HepG2 (cell line): Measurements from ENCODE around the gene YIPF7. TPM values are rescaled to one million over a fixed set of nuclear protein-coding genes. Genes with fewer than 3 reads are reported as not detected.
A peak's percentile ranks its signal among the peaks of the same experiment; 100 is the strongest.

Experiments
- CREB1 ChIP-seq, 2 experiments: fragments of 450-650 bp in 1 of 2; IDR thresholded peaks; 2 replicates each; pipeline ENCODE4 v1.6.1; 2016 to 2017; ENCODE audit warnings: control low read depth in 1 of 2, mild to moderate bottlenecking in 1 of 2, missing compliant biosample characterization in 1 of 2, missing genetic modification characterization in 1 of 2
- HNRNPLL ChIP-seq: fragments of 200-400 bp; formaldehyde crosslinking; IDR thresholded peaks from 2 replicates; pipeline ENCODE4 v1.6.1; 2017; ENCODE audit warnings: mild to moderate bottlenecking, low read depth, low read length; ENCODE audit not compliant: poor library complexity, severe bottlenecking
- KDM1A ChIP-seq: IDR thresholded peaks from 2 replicates; pipeline ENCODE4 v1.6.1; 2016; ENCODE audit warnings: missing compliant biosample characterization
- KDM3A ChIP-seq: IDR thresholded peaks from 2 replicates; pipeline ENCODE4 v1.6.1; 2018; ENCODE audit warnings: low read depth, missing compliant biosample characterization
- MEF2D ChIP-seq: sonication (generic); formaldehyde crosslinking; IDR thresholded peaks from 2 replicates; pipeline ENCODE4 v1.5.1; 2020; ENCODE audit warnings: mild to moderate bottlenecking, missing genetic modification reagents
- PHB2 ChIP-seq: fragments of 450-650 bp; IDR thresholded peaks from 2 replicates; pipeline ENCODE4 v1.6.1; 2018; ENCODE audit not compliant: partially characterized antibody
- RARA ChIP-seq: IDR thresholded peaks from 2 replicates; pipeline ENCODE4 v1.6.1; 2016; ENCODE audit warnings: missing genetic modification reagents, missing compliant biosample characterization
- REPIN1 ChIP-seq: sonication (generic); formaldehyde crosslinking; IDR thresholded peaks from 2 replicates; pipeline ENCODE4 v1.8.0; 2022; ENCODE audit warnings: missing genetic modification reagents, low read depth, mild to moderate bottlenecking, borderline replicate concordance
- SOX5 ChIP-seq: IDR thresholded peaks from 2 replicates; pipeline ENCODE4 v1.6.1; 2016; ENCODE audit warnings: borderline replicate concordance
- ZBTB7A ChIP-seq: sonication (generic); formaldehyde crosslinking; IDR thresholded peaks from 2 replicates; pipeline ENCODE4 v1.8.0; 2022; ENCODE audit warnings: mild to moderate bottlenecking, missing genetic modification reagents
- ZNF205 ChIP-seq: IDR thresholded peaks from 2 replicates; pipeline ENCODE4 v1.6.1; 2018; ENCODE audit warnings: missing biosample characterization, missing genetic modification reagents
- ZNF329 ChIP-seq: sonication (generic); formaldehyde crosslinking; IDR thresholded peaks from 2 replicates; pipeline ENCODE4 v1.9.0; 2021; ENCODE audit warnings: low read depth, mild to moderate bottlenecking, missing genetic modification reagents
- ZNF678 ChIP-seq: sonication (generic); formaldehyde crosslinking; IDR thresholded peaks from 2 replicates; pipeline ENCODE4 v1.4.0; 2020; ENCODE audit warnings: mild to moderate bottlenecking, missing genetic modification reagents
- ZNF7 ChIP-seq: IDR thresholded peaks from 2 replicates; pipeline ENCODE4 v1.6.1; 2016; ENCODE audit warnings: missing biosample characterization, missing genetic modification reagents
- polyA plus RNA-seq, 8 experiments: library from polyadenylated mRNA; depleted of rRNA in 3 of 8; stranded (reverse) in 7 of 8; unstranded in 1 of 8; fragments of >200 nt; fragmentation: Illumina TruSeq in 4 of 8; extraction: Trizol in 4 of 8; gene quantifications; 2 replicates each; pipeline versions ENCODE4 v1.2.1 to v1.2.3, GENCODE V29; 2011 to 2016; ENCODE audit warnings: low read depth in 4 of 8, missing spikeins in 1 of 8, mixed read lengths in 1 of 8; ENCODE audit not compliant: insufficient read depth in 1 of 8
- total RNA-seq, 5 experiments: library from RNA; depleted of rRNA; stranded (reverse); fragments of >200 nt; fragmentation: Illumina TruSeq; extraction: Trizol; gene quantifications; 2 replicates each; pipeline ENCODE4 v1.2.3, GENCODE V29; 2016; ENCODE audit warnings: low read depth in 1 of 5
- TF ChIP-seq, protein P1 (sequence below): IDR thresholded peaks from 2 replicates; pipeline ENCODE4 v1.6.1; 2016; ENCODE audit warnings: low read depth, borderline replicate concordance
- TF ChIP-seq, protein P2 (sequence below): sonication (generic); formaldehyde crosslinking; IDR thresholded peaks from 2 replicates; pipeline ENCODE4 v1.5.0; 2020; ENCODE audit warnings: mild to moderate bottlenecking, missing genetic modification reagents
- TF ChIP-seq, protein P3 (sequence below): sonication (generic); formaldehyde crosslinking; IDR thresholded peaks from 2 replicates; pipeline ENCODE4 v1.4.0; 2020; ENCODE audit warnings: mild to moderate bottlenecking, missing genetic modification reagents, borderline replicate concordance
- TF ChIP-seq, protein P4 (sequence below): sonication (generic); formaldehyde crosslinking; IDR thresholded peaks from 2 replicates; pipeline ENCODE4 v1.9.0; 2021; ENCODE audit warnings: missing genetic modification reagents, borderline replicate concordance

Gene YIPF7
- total and polyA plus RNA-seq, 2 of the 13 experiments (the other 11 are each of a cell fraction or from before 2014, with no cell fraction given) = 0.12 TPM; not detected in 1

DNA sequence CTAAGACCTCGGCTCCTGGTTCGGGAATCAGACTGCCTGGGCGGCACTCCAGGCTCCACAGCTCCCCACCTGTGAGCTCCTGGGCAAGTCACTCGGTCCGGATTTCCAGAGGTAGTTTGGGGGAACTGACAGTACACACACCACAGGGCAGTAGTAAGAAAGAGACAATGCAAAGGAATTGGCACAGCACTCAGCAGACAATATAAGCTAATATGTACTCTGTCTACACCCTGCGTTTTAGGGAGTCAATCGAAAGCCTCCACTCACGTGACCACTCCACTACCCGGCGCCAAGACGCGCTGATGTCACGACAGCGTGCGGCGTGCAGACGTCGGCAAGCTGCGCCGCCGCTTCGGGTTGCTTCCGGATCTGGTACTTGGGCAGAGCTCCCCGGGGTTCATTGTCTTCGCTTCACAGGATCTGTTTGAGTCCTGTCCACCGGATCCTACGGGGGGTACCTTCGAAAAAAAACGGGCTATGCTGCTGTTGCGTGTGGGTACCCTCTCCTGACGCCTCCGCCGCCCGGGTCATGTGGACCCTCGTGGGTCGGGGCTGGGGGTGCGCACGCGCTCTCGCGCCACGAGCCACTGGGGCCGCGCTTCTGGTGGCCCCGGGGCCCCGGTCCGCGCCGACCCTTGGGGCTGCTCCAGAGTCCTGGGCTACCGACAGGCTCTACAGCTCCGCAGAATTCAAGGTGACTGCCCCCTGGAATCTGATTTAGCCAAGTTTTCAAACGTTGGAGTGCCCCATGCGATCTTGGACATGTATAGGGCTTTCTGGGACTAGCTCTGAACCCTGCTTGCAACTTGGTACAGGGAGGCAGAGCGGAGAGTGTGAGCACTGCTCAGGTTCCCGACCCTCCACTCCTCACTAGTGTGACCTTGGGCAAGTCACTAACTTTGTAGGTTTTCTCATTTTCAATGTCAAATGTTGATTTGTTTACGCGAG, 26.9 kb upstream of the YIPF7 start, which contains the start of gene GUF1 (continued):
- peak; percentile 42; the same call in 1 of the 2 replicates for TF ChIP-seq ZBTB7A (CRISPR knock-in tag)
- TF ChIP-seq MEF2D = peak; percentile 39; the same call in 1 of the 2 replicates
- TF ChIP-seq RARA (CRISPR knock-in tag) = no peak
- no peak for TF ChIP-seq REPIN1 (CRISPR knock-in tag)
- peak; percentile 90 for TF ChIP-seq CREB1 (IDR thresholded peaks at IDR 0.05)
- peak; percentile 98 for TF ChIP-seq CREB1 (CRISPR knock-in tag; IDR thresholded peaks at IDR 0.05)
- TF ChIP-seq KDM1A (CRISPR knock-in tag) = no peak
- TF ChIP-seq ZNF7 (CRISPR knock-in tag) = no peak
- 0 out of 2 replicates have a peak, but pooled peaks have one; percentile 25 for TF ChIP-seq ZNF205 (CRISPR knock-in tag)
- TF ChIP-seq ZNF678 = peak; percentile 40; the same call in 1 of the 2 replicates
- peak; percentile 31; the same call in 1 of the 2 replicates for TF ChIP-seq SOX5 (CRISPR knock-in tag)
- peak; percentile 61 for TF ChIP-seq HNRNPLL
- TF ChIP-seq, protein P1, sequence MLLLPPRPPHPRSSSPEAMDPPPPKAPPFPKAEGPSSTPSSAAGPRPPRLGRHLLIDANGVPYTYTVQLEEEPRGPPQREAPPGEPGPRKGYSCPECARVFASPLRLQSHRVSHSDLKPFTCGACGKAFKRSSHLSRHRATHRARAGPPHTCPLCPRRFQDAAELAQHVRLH (CRISPR knock-in tag) = peak; percentile 31; the same call in 1 of the 2 replicates
- no peak for TF ChIP-seq PHB2
- no peak for TF ChIP-seq ZNF329 (CRISPR knock-in tag)
- TF ChIP-seq, protein P2, sequence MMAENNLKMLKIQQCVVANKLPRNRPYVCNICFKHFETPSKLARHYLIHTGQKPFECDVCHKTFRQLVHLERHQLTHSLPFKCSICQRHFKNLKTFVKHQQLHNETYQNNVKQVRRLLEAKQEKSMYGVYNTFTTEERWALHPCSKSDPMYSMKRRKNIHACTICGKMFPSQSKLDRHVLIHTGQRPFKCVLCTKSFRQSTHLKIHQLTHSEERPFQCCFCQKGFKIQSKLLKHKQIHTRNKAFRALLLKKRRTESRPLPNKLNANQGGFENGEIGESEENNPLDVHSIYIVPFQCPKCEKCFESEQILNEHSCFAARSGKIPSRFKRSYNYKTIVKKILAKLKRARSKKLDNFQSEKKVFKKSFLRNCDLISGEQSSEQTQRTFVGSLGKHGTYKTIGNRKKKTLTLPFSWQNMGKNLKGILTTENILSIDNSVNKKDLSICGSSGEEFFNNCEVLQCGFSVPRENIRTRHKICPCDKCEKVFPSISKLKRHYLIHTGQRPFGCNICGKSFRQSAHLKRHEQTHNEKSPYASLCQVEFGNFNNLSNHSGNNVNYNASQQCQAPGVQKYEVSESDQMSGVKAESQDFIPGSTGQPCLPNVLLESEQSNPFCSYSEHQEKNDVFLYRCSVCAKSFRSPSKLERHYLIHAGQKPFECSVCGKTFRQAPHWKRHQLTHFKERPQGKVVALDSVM (CRISPR knock-in tag) = peak; percentile 35; the same call in 1 of the 2 replicates
- TF ChIP-seq, protein P3, sequence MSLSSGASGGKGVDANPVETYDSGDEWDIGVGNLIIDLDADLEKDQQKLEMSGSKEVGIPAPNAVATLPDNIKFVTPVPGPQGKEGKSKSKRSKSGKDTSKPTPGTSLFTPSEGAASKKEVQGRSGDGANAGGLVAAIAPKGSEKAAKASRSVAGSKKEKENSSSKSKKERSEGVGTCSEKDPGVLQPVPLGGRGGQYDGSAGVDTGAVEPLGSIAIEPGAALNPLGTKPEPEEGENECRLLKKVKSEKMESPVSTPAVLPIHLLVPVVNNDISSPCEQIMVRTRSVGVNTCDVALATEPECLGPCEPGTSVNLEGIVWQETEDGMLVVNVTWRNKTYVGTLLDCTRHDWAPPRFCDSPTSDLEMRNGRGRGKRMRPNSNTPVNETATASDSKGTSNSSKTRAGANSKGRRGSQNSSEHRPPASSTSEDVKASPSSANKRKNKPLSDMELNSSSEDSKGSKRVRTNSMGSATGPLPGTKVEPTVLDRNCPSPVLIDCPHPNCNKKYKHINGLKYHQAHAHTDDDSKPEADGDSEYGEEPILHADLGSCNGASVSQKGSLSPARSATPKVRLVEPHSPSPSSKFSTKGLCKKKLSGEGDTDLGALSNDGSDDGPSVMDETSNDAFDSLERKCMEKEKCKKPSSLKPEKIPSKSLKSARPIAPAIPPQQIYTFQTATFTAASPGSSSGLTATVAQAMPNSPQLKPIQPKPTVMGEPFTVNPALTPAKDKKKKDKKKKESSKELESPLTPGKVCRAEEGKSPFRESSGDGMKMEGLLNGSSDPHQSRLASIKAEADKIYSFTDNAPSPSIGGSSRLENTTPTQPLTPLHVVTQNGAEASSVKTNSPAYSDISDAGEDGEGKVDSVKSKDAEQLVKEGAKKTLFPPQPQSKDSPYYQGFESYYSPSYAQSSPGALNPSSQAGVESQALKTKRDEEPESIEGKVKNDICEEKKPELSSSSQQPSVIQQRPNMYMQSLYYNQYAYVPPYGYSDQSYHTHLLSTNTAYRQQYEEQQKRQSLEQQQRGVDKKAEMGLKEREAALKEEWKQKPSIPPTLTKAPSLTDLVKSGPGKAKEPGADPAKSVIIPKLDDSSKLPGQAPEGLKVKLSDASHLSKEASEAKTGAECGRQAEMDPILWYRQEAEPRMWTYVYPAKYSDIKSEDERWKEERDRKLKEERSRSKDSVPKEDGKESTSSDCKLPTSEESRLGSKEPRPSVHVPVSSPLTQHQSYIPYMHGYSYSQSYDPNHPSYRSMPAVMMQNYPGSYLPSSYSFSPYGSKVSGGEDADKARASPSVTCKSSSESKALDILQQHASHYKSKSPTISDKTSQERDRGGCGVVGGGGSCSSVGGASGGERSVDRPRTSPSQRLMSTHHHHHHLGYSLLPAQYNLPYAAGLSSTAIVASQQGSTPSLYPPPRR (CRISPR knock-in tag) = 0 out of 2 replicates have a peak, but pooled peaks have one; percentile 48
- TF ChIP-seq, protein P4, sequence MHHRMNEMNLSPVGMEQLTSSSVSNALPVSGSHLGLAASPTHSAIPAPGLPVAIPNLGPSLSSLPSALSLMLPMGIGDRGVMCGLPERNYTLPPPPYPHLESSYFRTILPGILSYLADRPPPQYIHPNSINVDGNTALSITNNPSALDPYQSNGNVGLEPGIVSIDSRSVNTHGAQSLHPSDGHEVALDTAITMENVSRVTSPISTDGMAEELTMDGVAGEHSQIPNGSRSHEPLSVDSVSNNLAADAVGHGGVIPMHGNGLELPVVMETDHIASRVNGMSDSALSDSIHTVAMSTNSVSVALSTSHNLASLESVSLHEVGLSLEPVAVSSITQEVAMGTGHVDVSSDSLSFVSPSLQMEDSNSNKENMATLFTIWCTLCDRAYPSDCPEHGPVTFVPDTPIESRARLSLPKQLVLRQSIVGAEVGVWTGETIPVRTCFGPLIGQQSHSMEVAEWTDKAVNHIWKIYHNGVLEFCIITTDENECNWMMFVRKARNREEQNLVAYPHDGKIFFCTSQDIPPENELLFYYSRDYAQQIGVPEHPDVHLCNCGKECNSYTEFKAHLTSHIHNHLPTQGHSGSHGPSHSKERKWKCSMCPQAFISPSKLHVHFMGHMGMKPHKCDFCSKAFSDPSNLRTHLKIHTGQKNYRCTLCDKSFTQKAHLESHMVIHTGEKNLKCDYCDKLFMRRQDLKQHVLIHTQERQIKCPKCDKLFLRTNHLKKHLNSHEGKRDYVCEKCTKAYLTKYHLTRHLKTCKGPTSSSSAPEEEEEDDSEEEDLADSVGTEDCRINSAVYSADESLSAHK = no peak
- 0 out of 2 replicates have a peak, but pooled peaks have one; percentile 21 for TF ChIP-seq KDM3A (CRISPR knock-in tag)
